A673 (cell line): ENCODE measurements around the gene SULT2B1. TPM values are rescaled to one million over a fixed set of nuclear protein-coding genes. Genes with fewer than 3 reads are reported as not detected.

Experiments
- BruUV-seq: library from RNA; stranded (reverse); fragments of 400-500 nt; replicated peaks from 2 replicates; lab custom pipeline; 2021; lab: Mats Ljungman, UMichigan
- CTCF ChIA-PET: fragments of 300-600 bp; sonication (Branson Sonifier 250); formaldehyde crosslinking; loops from one replicate; lab custom pipeline; 2022; ENCODE audit warnings: antibody characterized with exemption; lab: Charles Lee
- POLR2A ChIA-PET: fragments of 300-600 bp; sonication (Branson Sonifier 250); formaldehyde crosslinking; loops from one replicate; lab custom pipeline; 2022; ENCODE audit warnings: antibody characterized with exemption; ENCODE audit not compliant: low non-redundant PET; lab: Charles Lee
- DNase-seq: peaks from one replicate; pipeline ENCODE4 v3.0.0-alpha.2; 2015; ENCODE audit warnings: low spot score
- H3K27ac ChIP-seq: fragments of 200-600 bp; sonication (generic); 2 replicates; pipeline ENCODE4 v1.5.1; 2016; ENCODE audit warnings: mixed run types, low read depth, mild to moderate bottlenecking, mixed read lengths, antibody characterized with exemption, low read length; ENCODE audit not compliant: poor library complexity, severe bottlenecking
- H3K27me3 ChIP-seq: fragments of 200-600 bp; sonication (generic); replicated peaks from 2 replicates; pipeline ENCODE4 v1.6.1; 2017; ENCODE audit warnings: mixed run types, low read depth, mild to moderate bottlenecking, mixed read lengths, antibody characterized with exemption, low read length; ENCODE audit not compliant: insufficient read depth, poor library complexity
- H3K36me3 ChIP-seq: fragments of 200-600 bp; sonication (generic); 2 replicates; pipeline ENCODE4 v1.6.1; 2016; ENCODE audit warnings: mixed run types, mild to moderate bottlenecking, mixed read lengths, antibody characterized with exemption, low read length; ENCODE audit not compliant: insufficient read depth, poor library complexity, severe bottlenecking
- H3K4me1 ChIP-seq: fragments of 200-600 bp; sonication (generic); 2 replicates; pipeline ENCODE4 v1.6.1; 2017; ENCODE audit warnings: mixed run types, mild to moderate bottlenecking, mixed read lengths, antibody characterized with exemption, low read length; ENCODE audit not compliant: insufficient read depth, poor library complexity, severe bottlenecking
- H3K4me3 ChIP-seq: fragments of 200-600 bp; sonication (generic); 2 replicates; pipeline ENCODE4 v1.5.1; 2016; ENCODE audit warnings: low read depth, mixed run types, mild to moderate bottlenecking, mixed read lengths, low read length; ENCODE audit not compliant: poor library complexity, severe bottlenecking
- H3K9me3 ChIP-seq: fragments of 200-600 bp; sonication (generic); 2 replicates; pipeline ENCODE4 v1.6.1; 2016; ENCODE audit warnings: mixed run types, low read depth, mild to moderate bottlenecking, mixed read lengths, antibody characterized with exemption, low read length; ENCODE audit not compliant: poor library complexity, severe bottlenecking
- EZH2 ChIP-seq: fragments of 200-600 bp; sonication (generic); IDR thresholded peaks from 2 replicates; pipeline ENCODE4 v1.6.1; 2017; ENCODE audit warnings: borderline replicate concordance, low read depth, mild to moderate bottlenecking, mixed read lengths, antibody characterized with exemption, low read length; ENCODE audit not compliant: poor library complexity, severe bottlenecking
- intact Hi-C: fragments of 100-400 bp; cut with micrococcal nuclease; formaldehyde crosslinking; loops from one replicate; pipeline ENCODE4 v1.10.0; 2022; ENCODE audit not compliant: unreplicated experiment
- total RNA-seq: library from RNA; stranded (reverse); gene quantifications from 2 replicates; pipeline ENCODE4 v1.2.3, GENCODE V29; 2021
- TF ChIP-seq, protein P1 (sequence below): fragments of 300-800, 200-600 bp; sonication (generic); conservative IDR thresholded peaks from 2 replicates; pipeline ENCODE4 v1.5.1; 2017; ENCODE audit warnings: low read depth, mild to moderate bottlenecking, antibody characterized with exemption, low read length, moderate library complexity, mixed read lengths

The SULT2B1 gene
- total RNA-seq, 1 experiment from 2014 or later: 0.60 TPM

- POLR2A ChIA-PET: no interaction called here
- BruUV-seq: no TSS peak
- no peak for TF ChIP-seq EZH2
- TF ChIP-seq, protein P1, sequence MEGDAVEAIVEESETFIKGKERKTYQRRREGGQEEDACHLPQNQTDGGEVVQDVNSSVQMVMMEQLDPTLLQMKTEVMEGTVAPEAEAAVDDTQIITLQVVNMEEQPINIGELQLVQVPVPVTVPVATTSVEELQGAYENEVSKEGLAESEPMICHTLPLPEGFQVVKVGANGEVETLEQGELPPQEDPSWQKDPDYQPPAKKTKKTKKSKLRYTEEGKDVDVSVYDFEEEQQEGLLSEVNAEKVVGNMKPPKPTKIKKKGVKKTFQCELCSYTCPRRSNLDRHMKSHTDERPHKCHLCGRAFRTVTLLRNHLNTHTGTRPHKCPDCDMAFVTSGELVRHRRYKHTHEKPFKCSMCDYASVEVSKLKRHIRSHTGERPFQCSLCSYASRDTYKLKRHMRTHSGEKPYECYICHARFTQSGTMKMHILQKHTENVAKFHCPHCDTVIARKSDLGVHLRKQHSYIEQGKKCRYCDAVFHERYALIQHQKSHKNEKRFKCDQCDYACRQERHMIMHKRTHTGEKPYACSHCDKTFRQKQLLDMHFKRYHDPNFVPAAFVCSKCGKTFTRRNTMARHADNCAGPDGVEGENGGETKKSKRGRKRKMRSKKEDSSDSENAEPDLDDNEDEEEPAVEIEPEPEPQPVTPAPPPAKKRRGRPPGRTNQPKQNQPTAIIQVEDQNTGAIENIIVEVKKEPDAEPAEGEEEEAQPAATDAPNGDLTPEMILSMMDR: no peak
- Histone ChIP-seq H3K9me3 (no peaks in the 10 kb centered on the region), H3K27ac (no peak overlapping the region), H3K4me3 (no peak overlapping the region), H3K27me3 (no peaks in the 10 kb centered on the region), H3K4me1 (no peaks in the 10 kb centered on the region), H3K36me3 (no peaks in the 10 kb centered on the region)
- no peak for DNase-seq
- intact Hi-C loops: no loop called here
- CTCF ChIA-PET: no interaction called here
Observed at GRCh38 chr19:48554385-48555091, 2.6 kb downstream of the SULT2B1 start.

DNA sequence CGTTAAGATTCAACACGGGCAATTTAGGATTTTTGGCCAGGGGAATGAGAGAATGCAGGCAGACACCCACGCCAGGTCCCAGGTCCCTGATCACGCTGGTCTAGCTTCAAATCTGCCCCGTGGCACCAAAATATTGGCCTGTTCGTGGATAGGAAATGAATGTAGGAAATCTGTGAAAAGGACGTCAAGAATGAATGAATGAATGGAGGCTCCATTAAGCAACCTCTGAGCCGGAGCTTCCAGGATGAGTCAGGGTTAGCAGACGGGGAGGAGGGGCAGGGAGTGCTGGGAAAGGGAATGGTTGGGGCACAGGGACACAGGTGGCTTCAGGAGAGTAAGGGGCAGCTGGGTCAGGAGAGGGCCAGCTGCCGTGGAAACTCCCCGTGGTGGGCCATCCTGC lies 4.2 kb downstream of the SULT2B1 start:
- Histone ChIP-seq H3K27me3 (no peaks in the 10 kb centered on the region), H3K27ac (no peak overlapping the region), H3K9me3 (no peaks in the 10 kb centered on the region), H3K36me3 (no peaks in the 10 kb centered on the region), H3K4me3 (no peak overlapping the region), H3K4me1 (no peaks in the 10 kb centered on the region)
- BruUV-seq: no TSS peak
- intact Hi-C loops: no loop called here
- CTCF ChIA-PET: no interaction called here
- TF ChIP-seq, protein P1: no peak
- TF ChIP-seq EZH2: no peak
- no peak for DNase-seq
- POLR2A ChIA-PET: no interaction called here

DNA sequence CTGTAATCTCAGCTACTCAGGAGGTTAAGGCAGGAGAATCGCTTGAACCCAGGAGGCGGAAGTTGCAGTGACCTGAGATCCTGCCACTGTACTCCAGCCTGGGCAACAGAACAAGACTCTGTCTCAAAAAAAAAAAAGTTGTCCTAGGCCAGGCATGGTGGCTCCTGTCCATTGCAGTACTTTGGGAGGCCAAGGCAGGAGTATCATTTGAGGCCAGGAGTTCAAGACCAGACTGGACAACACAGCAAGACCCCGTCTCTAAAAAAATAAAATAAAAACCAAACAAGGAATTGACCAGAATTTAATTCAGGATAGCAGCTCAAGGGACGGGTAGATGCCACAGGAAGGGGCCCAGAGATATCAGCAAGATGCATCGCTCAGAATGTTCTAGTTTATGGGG lies 4.9 kb downstream of the SULT2B1 start:
- Histone ChIP-seq H3K4me3 (no peak overlapping the region), H3K27me3 (no peaks in the 10 kb centered on the region), H3K36me3 (no peaks in the 10 kb centered on the region), H3K9me3 (no peaks in the 10 kb centered on the region), H3K27ac (no peak overlapping the region), H3K4me1 (no peaks in the 10 kb centered on the region)
- ChIA-PET POLR2A (interaction anchor here (0.6 kb wide), 1 partner anchor 330 kb away, joined by 3 read pairs; no protein-coding TSS in a partner anchor), CTCF (interaction anchor here (0.6 kb wide), 1 partner anchor 846 kb away, joined by 5 read pairs; no protein-coding TSS in a partner anchor)
- intact Hi-C loops: no loop called here
- no TSS peak for BruUV-seq
- TF ChIP-seq EZH2: no peak
- TF ChIP-seq, protein P1: no peak
- DNase-seq: no peak
